NCI-H1930 (cell line): ENCODE measurements around the gene INTS15.

Experiments
- DNase-seq, 2 experiments: peaks; one replicate each; lab custom pipeline; 2025; lab: John Stamatoyannopoulos, UW

Gene INTS15

GRCh38 chr7:6642861-6643640 is 53.2 kb downstream of the INTS15 start:
- DNase-seq = no peak

DNA sequence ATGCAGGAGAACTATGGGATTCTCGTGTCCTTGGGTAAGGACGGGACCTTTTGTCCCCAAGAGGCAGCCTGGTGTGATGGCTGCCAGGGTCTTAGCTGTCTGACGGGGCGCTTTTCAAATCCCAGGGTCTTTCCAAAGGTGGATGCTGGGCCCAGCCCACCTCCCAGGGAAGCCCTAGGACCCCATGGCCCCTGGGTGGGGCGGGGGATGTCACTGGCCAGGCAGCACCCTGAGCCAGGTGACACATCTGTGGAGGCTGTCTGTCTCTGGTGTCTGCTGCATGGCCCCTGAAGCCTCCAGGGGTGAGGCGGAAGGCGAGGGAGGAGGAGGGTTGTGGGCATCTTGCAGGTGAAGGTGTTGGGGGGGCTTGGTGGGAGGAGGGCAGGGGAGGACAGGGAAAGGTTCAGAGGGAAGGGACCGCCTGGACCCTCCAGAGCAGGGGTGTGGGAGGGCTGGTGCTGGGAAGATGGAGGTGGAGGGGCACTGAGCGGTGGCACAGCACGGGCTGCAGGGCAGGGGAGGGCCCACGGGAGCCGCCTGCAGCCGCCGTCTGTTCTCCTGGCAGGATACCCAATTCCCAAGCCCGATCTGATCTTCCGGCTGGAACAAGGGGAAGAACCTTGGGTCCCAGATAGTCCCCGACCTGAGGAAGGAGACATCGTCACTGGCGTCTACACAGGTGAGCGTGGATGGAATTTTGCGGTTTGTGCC is 54.2 kb downstream of the INTS15 start:
- DNase-seq = no peak

DNA sequence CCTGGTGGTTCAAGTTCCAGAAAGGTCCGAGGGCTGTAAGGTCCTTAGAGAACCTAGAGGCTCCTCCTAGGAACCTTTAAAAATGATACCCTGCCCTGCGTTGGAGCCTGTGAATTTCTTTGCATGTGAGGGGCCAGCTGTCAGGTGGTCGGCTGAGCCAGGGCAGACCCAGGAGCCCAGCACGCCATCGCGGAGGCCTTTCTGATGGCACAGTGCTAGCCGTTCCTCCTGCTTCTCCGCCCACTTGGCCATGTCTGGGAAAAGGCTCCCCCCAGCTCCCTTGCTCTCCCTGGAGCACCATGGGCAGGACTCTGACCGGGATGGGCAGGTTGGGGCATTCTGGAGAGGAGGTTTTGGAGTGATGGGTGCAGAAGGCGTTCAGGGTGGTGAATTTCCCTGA is 54.9 kb downstream of the INTS15 start:
- DNase-seq = no peak

- no peak for DNase-seq
Measured at GRCh38 chr7:6646465-6646864, 56.6 kb downstream of the INTS15 start.

DNA sequence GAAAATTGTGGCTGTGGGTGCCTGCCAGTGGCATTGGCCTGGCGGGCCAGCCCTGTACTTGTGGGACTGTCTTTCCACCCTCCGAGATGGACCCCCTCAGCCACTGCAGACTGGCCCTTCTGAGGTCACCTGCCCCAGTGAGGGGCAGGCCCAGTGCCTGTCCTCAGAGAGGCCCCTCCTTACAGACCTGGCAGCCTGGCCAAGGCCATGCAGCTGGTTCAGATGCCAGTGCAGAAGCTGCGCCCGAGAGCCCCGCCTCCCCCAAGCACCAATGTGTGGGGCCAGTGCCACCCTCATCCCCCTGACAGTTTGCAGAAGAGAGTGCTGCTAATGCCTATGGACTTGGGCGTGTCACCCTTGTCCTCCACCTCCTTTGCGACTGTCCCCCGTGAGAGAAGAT is 57.3 kb downstream of the INTS15 start:
- DNase-seq = no peak

- DNase-seq = no peak
Measured at GRCh38 chr7:6647541-6647940, 57.7 kb downstream of the INTS15 start.

- DNase-seq = no peak
Measured at GRCh38 chr7:6648066-6648814, 58.4 kb downstream of the INTS15 start.

DNA sequence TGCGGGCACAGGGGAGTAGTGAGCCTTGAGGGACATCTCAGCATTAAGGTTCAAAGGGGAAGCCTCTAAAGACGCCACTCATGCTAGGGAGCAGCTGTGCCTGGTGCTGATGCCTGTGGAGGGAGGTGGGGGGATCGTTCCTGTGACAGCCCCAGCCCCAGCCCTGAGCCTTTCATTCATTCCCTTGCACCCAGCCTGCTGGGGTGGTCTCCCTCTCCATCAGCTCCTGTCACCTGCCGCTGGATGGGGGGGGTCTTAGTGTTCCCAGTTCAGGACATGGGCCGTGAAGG is 58.9 kb downstream of the INTS15 start:
- DNase-seq = no peak

DNA sequence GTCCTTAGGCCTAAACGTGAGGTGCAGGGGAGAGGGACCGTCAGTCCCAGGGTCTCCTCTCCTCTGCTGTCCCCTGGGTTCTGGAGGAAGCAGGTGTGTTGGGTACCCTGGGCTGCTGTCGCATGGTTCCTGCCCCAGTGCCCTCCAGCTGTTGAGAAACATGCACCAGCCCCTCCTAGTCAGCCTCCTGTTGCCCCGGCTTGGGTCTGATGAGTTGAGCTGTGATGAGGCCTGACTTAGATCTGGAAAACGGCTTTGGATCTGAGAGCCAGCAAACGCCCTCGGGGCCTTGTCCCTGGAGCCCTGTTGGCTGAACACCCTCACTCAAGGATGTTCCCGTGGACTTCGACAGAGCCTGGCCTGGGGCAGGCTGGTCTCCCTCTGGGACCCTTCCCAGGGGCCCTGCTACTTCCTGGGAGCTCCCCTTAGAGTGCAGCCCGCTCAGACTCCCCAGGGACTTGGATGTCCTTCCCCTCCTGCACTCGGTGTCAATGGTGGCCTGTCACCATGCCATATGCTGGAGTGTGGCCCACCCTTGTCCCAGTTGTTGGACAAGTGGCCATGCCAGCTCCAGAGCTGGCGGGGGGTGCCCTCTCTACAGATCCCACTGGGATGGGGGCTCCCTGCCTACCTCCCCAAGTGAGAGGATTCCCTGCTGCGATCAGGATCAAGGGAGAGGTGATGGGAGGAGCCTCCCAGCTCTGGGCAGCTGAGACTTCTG is 59.6 kb downstream of the INTS15 start:
- no peak for DNase-seq

DNA sequence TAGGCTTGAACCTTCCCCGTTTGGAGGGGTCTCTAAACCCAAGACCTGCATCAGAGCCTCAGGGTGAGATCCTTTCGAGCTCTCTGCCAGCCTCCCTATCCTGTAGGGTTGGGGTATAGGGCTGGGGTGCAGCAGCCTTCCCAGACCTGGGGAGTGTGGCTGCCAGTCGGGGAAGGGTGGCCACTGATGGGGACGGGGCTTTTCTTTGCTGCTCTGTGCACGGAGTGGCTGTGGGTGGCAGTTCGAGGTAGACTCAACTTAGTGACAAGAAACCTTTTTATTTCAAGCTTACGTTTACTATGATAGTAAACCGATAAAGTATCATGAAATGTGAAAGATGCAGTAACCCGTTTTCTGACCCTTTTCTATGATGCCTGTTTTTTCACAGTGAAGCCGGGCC is 60.3 kb downstream of the INTS15 start:
- DNase-seq = no peak

DNA sequence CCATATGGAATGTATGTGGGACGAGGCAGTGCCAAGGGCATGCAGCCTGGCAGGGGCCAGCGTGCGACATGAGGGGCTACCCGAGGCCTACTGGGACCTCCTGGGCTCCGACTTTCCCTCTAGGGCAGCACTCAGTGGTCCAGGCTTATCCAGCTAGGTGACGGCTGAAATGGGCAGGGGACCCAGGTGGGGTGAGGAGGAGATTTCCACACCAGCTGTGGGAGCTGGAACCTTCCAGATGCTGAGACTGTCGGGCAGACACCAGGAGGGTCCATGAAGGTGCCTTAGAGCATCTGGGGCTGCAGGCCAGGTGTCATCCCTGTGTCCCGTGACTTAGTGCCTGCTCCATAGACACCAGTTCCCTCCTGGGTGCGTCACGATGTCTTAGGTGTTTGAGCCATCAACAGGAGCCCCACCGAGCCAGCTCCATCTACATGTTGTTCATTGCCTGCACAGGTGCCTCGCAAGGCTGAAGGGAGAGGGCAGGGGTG is 60.7 kb downstream of the INTS15 start:
- DNase-seq = no peak

DNA sequence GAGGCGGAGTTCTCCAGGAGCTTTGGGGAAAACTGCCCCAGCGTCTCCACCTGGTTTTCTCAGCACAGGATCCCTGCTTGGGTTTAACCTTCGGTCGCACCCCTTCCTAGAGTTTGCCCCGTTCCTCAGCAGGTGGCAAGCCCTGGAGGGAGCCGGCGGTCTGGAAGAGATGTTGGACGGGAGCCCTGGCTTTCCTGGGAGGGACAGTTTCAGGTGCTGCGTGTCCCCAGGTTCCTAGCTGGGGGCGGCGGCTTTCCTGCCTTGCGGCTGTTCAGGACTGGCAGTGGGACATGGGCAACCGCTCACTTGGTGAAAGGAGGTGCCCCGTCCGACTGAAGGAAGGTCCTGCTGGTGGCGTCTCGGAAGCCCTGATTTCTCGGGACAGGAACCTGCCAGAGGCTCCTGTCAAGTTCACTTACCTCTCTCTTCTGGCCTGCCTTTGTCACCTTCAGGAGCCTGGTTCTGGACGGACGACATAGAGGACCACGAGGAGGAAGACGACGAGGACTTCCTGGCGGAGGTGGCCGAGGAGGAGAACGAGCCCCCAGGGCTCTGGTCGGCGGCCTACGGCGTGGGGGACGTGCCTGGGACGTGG is 62.1 kb downstream of the INTS15 start:
- no peak for DNase-seq

DNA sequence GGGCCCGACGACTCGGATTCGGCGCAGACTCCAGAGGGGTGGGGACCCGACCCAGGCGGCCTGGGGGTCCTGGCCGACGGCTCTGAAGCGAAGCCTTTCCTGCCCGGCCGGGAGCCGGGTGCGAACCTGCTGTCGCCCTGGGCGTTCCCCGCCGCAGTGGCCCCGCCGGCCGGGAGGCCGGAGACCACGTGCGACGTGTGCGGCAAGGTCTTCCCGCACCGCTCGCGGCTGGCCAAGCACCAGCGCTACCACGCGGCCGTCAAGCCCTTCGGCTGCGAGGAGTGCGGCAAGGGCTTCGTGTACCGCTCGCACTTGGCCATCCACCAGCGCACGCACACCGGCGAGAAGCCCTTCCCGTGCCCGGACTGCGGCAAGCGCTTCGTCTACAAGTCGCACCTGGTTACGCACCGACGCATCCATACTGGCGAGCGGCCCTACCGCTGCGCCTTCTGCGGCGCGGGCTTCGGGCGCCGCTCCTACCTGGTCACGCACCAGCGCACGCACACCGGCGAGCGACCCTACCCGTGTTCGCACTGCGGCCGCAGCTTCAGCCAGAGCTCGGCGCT is 62.7 kb downstream of the INTS15 start:
- DNase-seq = no peak

- DNase-seq = no peak
Measured at GRCh38 chr7:6653071-6654003, 63.5 kb downstream of the INTS15 start.

DNA sequence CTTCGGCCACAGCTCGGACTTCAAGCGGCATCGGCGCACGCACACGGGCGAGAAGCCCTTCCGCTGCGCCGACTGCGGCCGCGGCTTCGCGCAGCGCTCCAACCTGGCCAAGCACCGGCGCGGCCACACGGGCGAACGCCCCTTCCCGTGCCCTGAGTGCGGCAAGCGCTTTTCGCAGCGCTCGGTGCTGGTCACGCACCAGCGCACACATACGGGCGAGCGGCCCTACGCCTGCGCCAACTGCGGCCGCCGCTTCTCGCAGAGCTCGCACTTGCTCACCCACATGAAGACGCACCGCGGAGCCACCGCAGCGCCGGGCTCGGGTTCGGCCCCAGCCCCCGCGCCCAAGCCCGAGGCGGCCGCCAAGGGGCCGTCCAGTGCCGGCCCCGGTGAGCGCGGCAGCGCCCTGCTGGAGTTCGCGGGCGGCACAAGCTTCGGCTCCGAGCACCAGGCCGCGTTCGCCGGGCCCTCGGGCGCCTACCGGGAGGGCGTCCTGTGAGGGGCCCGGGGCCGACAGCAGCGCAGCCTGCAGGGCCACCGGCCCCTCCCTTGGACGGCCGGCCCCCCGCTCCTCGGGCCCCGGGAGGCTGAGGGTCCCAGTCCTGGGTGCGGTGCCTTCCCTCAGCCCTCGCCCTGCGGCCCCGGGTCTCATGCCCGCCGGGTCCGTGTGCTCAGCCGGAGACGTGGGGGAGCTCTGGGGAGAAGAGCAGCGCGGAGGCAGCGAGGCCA is 64.5 kb downstream of the INTS15 start:
- DNase-seq = no peak

DNA sequence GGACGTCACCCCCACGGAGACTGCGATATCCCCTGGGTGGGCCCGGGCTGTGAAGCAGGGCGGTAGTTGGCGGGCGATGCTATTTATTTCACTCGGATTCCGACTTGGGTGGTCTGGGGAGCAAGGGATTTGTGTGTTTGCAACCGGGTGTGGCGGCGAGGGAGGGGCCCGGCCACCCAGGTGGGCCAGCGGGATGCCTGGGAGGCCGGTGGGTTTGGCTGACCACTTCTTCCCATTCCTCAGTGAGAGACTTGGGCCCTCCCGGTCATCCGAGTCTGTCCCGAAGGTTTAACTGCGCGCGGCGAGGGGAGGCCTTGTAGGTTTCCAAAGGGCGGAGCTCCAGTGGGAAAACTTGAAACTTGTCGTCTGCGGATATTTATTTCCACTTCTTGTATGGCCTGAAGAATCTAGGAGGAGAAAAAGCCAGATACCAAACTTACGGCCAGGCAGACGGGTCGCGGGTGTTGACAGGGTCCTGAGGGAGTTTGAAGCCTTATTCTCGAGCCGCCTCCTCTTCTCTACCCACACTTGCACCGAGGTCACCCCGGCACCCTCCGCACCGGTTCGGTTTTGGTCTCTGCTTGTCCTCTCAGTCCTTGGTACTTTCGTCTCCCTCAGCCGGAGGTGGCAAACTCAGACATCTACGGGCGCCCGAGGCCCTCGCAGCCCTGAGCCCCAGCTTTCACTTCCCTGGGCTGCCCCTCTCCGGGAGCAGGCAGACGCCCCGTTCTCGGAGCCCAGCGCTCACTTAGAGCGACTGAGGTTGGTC is 65.2 kb downstream of the INTS15 start:
- no peak for DNase-seq

DNA sequence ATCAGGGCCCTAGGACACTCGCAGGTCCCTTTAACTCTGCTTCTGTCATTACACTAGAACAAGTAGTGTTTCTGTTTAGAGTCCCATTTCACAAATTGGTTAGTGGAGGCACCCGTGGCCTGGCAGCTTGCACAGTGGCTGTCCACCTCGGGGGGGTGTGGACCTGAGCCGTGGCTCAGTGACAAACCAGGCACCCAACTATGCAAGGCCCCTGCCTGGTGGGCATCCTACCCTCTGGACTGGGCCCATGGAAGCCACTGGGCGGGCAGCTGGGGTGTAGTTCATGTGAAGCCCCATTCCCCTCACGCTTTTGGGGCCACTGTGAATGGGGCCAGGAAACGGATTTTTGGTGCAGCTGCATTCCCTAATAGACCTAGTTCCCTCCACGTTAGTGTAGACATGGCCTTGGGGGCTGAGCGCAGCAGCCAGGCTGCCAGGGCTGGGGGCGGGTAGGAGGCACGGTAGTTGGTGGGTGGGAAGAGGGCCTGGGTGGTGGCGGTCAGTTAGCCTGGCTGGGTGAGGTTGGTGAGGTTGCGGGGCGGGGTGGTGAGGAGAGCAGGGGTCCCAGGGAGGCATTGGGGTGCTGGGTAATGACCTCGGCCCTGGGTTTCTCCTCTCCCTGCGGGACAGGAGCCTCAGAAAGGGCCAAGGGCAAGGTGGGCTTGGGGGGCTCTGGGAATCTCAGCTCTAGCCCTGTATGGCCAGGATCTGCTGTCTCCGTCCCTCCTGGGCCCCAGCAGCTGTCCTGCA is 66.0 kb downstream of the INTS15 start:
- DNase-seq = no peak

DNA sequence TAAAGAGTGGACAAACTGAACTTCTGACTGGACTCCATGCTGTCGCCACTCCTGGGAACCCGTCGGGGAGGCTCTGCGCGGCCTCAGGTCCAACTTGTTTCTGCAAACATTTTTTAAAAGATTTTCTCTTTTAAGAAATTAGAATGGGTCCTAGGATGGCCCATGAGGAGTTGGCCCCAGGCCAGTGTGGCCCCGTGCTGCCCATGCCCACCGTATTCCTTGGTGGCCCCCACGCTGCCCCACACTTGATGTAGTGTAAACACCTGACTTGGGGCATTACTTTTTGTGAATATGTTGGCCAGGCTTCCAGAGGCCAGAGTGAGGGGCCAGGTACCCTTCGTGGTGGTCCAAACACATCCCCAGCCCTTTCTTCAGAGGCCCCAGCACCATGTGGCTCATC is 66.6 kb downstream of the INTS15 start:
- no peak for DNase-seq
